ENCODE results near the gene PSG11.
"Not testable (repeated sequence)": the region's sequence is repeated elsewhere in the genome, so short reads cannot be mapped to it uniquely, and the experiment has no call there.

The PSG11 gene

DNA sequence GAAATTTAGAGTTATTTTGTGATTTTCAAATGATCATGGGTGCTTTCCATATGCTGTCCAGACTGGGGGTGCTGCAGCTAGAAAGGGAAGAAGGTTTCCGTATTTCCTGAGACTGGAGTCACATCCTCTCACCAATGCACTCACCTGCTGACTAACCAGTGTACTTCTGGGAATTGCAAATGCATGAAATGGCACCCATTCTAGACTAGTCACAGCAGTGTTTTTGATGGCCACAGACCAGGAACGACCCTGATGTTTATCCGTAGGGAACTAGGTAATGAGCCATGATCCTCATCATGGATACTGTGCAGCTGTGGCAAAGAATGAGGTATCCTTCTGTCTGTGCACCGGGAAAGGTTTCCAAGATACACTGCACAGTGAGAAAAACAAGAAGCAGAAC is 37.1 kb downstream of the PSG11 start:
- not testable (repeated sequence) for DNase-seq (ENCODE audit: low read depth)

GRCh38 chr19:42988206-42988605 is 38.1 kb downstream of the PSG11 start:
- DNase-seq (ENCODE audit: low read depth) = not testable (repeated sequence)

DNA sequence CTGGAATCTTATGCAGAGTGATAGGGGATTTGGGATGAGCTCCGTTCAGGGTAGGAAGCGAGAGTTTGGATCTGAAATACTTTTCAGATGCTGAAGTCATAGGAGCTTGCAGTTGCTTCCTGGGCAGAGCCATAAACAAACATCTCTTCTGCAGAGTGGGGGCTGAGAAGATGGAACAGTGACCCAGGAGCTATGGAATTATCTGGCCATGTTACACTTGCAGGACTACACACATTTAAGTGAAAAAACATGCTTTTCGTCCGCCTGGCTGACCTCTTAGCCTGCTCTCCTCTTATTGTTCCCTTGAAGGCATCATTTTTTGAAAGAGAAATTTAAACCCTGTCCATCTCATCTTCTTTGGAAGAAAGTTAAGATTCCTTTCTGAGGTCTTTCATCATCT is 40.7 kb downstream of the PSG11 start:
- DNase-seq (ENCODE audit: low read depth) = no peak

DNA sequence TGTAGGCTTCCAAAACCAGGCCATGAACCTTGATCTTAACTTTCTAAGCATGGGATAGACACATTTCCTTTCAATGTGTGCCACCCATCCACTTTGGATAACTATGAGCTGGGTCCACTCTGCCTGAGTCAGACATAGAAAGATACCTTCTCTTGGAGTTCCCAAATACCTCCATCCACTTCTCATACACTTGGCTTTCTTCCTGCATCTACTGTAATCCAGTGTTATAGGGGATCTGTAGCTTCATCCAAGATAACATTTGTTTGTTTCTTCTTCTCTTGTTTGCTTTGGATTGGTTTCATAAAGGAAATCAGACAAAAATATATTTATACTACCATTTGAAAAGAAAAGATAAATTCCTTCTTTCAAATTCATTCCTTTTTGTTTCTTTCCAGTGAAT is 44.2 kb downstream of the PSG11 start:
- not testable (repeated sequence) for DNase-seq (ENCODE audit: low read depth)

- DNase-seq (ENCODE audit: low read depth) = not testable (repeated sequence)
Observed at GRCh38 chr19:42971451-42971850, 54.8 kb downstream of the PSG11 start.

DNA sequence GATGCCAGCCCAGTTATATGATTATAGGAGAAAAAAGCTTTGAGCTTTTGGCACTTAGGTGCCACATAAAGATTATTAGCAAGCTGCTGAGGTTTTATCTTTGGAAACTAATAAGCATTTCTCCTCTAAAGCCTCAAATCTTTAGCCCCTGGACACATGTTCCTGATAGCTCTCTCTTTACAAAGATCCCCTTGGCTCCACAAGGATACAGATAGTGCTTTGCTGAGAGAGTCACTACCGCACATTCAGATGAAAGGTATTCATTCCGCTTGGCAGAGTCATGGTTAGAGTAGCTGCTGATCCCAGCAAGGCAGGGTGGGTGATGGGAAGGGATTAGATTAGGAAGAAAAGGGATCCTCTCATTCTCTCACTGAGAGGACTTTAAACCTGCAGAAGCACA is 61.1 kb downstream of the PSG11 start:
- no peak for DNase-seq (ENCODE audit: low read depth)

DNA sequence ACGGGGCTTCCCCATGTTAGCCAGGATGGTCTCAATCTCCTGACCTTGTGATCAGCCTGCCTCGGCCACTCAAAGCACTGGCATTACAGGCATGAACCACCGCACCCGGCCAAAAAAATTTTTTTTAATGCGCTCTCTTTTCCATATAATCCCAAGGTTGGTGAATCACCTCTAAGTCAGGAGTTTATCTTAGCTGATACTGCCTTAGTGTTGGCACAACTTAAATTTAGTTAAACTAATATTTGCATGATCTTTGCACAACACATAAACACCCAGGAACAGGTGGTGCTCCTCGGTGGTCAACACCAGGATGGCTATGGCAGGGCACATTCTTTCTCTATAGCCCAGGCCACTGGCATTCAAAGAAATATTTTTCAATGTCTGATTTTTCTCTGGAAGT is 65.2 kb downstream of the PSG11 start:
- DNase-seq (ENCODE audit: low read depth) = no peak

All from T-helper 22 cell (primary cell).